T-helper 1 cell treated with Interleukin-12 subunit alpha and Interleukin-12 subunit beta and Interleukin-4 antibody, amounts not matched to agents 30 μg/mL and 1 μg/mL, for 36 hours (primary cell): ENCODE data around the gene STAP1.
A peak's percentile ranks its signal among the peaks of the same experiment; 100 is the strongest.
"Not testable (repeated sequence)": the region's sequence is repeated elsewhere in the genome, so short reads cannot be mapped to it uniquely, and the experiment has no call there.

ENCODE experiments used
- H3K27ac Mint-ChIP-seq: one replicate; pipeline ENCODE4 v1.8.0; 2021; ENCODE audit warnings: mild to moderate bottlenecking, mixed read lengths
- H3K27me3 Mint-ChIP-seq: one replicate; pipeline ENCODE4 v1.8.0; 2021; ENCODE audit warnings: low read depth, mixed read lengths
- H3K36me3 Mint-ChIP-seq: one replicate; pipeline ENCODE4 v1.8.0; 2021; ENCODE audit warnings: low read depth, mixed read lengths
- H3K4me1 Mint-ChIP-seq: one replicate; pipeline ENCODE4 v1.8.0; 2021; ENCODE audit warnings: low read depth, mixed read lengths
- H3K4me3 Mint-ChIP-seq: one replicate; pipeline ENCODE4 v1.8.0; 2021; ENCODE audit warnings: mild to moderate bottlenecking, moderate library complexity, mixed read lengths
- H3K9me3 Mint-ChIP-seq: one replicate; pipeline ENCODE4 v1.8.0; 2021; ENCODE audit warnings: mixed read lengths

Gene STAP1

GRCh38 chr4:67546004-67546356 lies 12.5 kb upstream of the STAP1 start:
- Mint-ChIP-seq H3K4me3 (peak overlapping the region; percentile 99), H3K36me3 (peaks cover 26% of the 10 kb centered on the region), H3K4me1 (peaks cover 34% of the 10 kb centered on the region), H3K27me3 (no peaks in the 10 kb centered on the region), H3K9me3 (no peaks in the 10 kb centered on the region), H3K27ac (peak overlapping the region; percentile 99)

DNA sequence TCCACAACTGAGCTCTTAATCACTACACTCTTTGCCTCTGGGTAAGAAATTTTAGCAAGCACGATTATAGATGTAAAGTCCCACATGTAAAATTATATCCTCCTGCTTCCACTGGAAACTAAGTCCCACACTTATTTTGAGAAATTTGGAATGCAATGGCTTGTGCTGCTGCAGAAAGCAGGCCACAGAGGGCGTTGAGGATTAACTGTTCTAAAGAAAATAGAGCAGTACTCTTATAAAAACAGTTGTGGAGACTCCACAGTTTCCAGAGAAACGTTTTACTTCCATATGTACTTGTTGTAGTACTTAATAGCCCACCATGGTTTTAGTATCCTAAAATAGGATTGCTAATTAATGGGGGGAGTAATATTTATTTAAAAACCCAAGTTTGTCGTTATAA lies 11.6 kb upstream of the STAP1 start:
- peaks cover 31% of the 10 kb centered on the region for H3K4me1 Mint-ChIP-seq

DNA sequence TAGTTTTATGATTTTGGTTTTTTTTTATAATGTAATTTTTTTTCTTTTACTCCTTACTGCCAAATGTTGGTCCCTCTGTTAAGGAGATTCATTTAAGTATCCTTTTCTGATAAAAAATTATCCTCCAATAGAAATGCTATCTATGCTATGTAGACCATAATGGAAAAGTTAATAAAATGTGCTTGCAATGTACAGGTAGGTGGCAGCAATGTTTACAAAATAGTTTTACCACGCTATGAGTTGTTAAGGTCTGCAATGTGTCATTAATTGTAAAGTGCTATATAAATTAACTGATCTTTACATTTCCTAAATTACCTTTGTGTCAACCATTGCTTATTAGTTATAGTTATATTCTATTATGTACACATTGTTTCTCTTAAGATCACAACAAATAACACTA lies 9.4 kb upstream of the STAP1 start:
- Mint-ChIP-seq H3K4me3 (no peak overlapping the region), H3K4me1 (peaks cover 22% of the 10 kb centered on the region), H3K36me3 (peaks cover 4% of the 10 kb centered on the region), H3K9me3 (no peaks in the 10 kb centered on the region), H3K27me3 (no peaks in the 10 kb centered on the region), H3K27ac (no peak overlapping the region)

More for the DNA sequence above, 11.6 kb upstream of the STAP1 start:
- no peaks in the 10 kb centered on the region for H3K27me3 Mint-ChIP-seq
- peaks cover 19% of the 10 kb centered on the region for H3K36me3 Mint-ChIP-seq
- H3K4me3 Mint-ChIP-seq: peak overlapping the region; percentile 40
- no peaks in the 10 kb centered on the region for H3K9me3 Mint-ChIP-seq
- H3K27ac Mint-ChIP-seq: no peak overlapping the region

- Mint-ChIP-seq H3K27me3 (no peaks in the 10 kb centered on the region), H3K4me1 (peaks cover 22% of the 10 kb centered on the region), H3K36me3 (no peaks in the 10 kb centered on the region), H3K9me3 (no peaks in the 10 kb centered on the region), H3K4me3 (no peak overlapping the region), H3K27ac (no peak overlapping the region)
Measured at GRCh38 chr4:67550451-67550850, 8.1 kb upstream of the STAP1 start.

DNA sequence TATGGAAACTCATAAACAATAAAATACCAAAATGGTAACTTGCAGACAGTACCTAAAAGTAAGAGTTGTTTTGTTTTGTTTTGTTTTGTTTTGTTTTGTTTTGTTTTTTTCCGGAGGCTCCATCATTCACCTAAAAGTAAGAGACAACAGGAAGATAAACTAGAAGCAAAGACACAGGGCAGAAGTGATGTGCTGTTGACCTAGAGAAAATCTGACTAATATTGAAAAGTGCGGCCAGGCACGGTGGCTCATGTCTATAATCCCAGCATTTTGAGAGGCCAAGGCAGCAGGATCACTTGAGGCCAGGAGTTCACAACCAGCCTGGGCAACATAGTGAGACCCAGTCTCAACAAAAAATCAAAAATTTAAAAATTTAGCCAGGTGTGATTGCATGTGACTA lies 7.7 kb upstream of the STAP1 start:
- H3K4me1 Mint-ChIP-seq: peaks cover 22% of the 10 kb centered on the region

DNA sequence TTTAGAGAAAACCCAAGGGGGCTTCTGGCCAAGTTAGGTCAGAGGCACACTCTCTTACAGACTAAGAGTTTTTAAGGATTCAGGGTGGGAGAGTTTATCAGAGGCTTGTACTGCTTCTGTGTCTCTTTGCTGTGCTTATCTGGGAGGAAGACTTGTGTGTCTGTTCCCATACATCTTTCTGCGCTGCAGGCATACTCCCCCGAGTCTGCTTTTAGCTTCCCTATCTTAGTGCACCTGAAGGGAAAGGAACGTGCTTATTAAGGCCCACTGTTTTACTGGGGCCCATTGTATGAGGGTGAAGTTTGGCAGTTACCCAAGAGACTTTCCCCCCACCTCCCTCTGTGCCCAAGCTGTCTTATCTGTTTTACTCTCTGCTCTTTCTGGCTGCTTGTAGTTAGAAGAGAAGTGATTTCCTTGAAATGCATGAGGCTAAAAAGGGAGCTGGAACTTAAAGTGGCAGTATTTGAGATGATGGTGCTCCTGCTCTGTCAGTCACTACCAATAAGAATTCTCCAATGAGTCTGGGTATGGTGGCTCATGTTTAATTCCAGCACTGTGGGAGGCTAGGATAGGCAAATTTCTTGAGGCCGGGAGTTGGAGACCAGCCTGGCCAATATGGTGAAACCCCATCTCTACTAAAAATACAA lies 6.3 kb upstream of the STAP1 start:
- not testable (repeated sequence) for H3K9me3 Mint-ChIP-seq, H3K27me3 Mint-ChIP-seq, H3K27ac Mint-ChIP-seq, H3K36me3 Mint-ChIP-seq, H3K4me3 Mint-ChIP-seq
- peaks cover 31% of the 10 kb centered on the region for H3K4me1 Mint-ChIP-seq

More for the DNA sequence above, 7.7 kb upstream of the STAP1 start:
- no peaks in the 10 kb centered on the region for H3K9me3 Mint-ChIP-seq
- H3K27me3 Mint-ChIP-seq: no peaks in the 10 kb centered on the region
- no peak overlapping the region for H3K27ac Mint-ChIP-seq
- no peaks in the 10 kb centered on the region for H3K36me3 Mint-ChIP-seq
- H3K4me3 Mint-ChIP-seq: no peak overlapping the region

DNA sequence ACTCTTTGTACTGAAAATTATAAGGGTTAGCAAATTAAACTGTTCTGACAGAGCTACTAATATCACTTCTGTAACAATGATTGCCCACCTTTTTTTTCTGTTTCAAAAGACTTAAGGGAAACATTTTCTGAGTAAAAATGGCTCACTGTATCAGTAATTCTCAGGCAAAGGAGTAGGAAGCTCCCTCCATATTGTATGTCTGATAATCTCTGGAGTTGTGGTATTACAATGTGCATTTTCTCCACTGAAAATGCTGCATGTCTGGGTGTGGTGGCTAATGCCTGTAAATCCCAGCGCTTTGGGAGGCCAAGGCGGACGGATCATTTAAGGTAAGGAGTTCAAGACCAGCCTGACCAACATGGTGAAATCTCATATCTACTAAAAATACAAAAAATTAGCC lies 4.4 kb upstream of the STAP1 start:
- peaks cover 39% of the 10 kb centered on the region for H3K4me1 Mint-ChIP-seq

DNA sequence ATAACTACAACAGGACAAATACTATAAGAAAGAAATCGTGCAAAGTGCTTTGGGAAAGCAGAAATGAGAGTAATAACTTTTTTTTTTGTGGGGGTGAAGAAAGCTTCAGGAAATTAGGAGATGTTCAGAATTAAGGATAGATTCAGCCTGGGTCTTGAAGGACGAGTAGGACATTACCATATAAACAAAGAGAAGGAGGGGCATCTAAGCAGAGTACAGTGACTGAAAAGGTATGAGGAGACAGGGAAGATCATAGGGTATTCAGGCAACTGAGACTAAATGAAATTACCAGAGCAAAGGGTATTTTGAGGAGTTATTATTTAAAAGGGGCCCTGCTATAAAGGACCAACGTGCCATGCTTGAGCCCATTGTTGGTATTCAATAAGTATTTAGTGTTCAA lies 3.1 kb upstream of the STAP1 start:
- Mint-ChIP-seq H3K9me3 (no peaks in the 10 kb centered on the region), H3K27ac (no peak overlapping the region), H3K27me3 (no peaks in the 10 kb centered on the region), H3K4me1 (peaks cover 45% of the 10 kb centered on the region), H3K36me3 (peaks cover 7% of the 10 kb centered on the region), H3K4me3 (no peak overlapping the region)

More for the DNA sequence above, 4.4 kb upstream of the STAP1 start:
- Mint-ChIP-seq H3K4me3 (no peak overlapping the region), H3K27ac (no peak overlapping the region), H3K27me3 (no peaks in the 10 kb centered on the region), H3K36me3 (peaks cover 5% of the 10 kb centered on the region), H3K9me3 (no peaks in the 10 kb centered on the region)

DNA sequence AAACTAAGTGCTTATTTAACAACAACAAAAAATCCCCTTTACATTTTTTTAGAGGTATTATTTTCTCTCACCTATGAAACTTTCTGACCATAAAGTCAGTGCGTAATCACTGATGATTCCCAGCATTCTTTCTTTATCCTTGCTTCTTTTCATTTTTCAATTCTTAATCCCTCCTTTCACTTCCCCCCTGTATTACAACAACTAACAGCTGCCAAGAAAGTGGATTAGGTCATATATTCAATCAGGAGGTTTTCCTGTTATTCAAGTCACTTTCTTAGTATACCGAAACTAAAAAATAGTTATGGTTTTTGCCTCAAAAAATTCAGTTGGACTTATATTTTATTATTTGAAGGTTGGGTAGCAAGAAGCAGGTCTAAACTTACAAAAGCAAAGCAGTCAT lies 2.1 kb upstream of the STAP1 start:
- H3K9me3 Mint-ChIP-seq: no peaks in the 10 kb centered on the region
- no peak overlapping the region for H3K27ac Mint-ChIP-seq
- no peak overlapping the region for H3K4me3 Mint-ChIP-seq
- H3K4me1 Mint-ChIP-seq: peaks cover 47% of the 10 kb centered on the region
- peaks cover 13% of the 10 kb centered on the region for H3K36me3 Mint-ChIP-seq
- H3K27me3 Mint-ChIP-seq: no peaks in the 10 kb centered on the region

DNA sequence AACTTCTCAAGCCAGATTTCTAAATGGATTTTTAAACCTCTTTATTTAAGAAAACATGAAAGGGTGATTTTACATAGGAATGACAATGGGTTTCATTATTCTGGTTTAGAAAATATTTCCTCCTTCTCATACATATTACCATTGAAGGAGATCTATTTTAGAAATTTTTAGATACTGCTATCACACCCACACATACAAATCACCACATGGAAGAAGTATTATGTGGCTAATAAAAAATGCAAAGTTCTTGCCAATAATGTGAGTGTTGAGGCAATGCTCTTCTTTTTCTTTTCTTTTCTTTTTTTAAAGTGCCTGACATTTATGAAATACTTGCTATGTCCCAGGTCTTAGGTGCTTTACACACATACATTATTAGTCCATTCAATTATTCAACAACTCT lies 6.8 kb downstream of the STAP1 start:
- Mint-ChIP-seq H3K4me3 (no peak overlapping the region), H3K36me3 (peaks cover 29% of the 10 kb centered on the region), H3K4me1 (peaks cover 32% of the 10 kb centered on the region), H3K27ac (no peak overlapping the region), H3K9me3 (no peaks in the 10 kb centered on the region), H3K27me3 (no peaks in the 10 kb centered on the region)

DNA sequence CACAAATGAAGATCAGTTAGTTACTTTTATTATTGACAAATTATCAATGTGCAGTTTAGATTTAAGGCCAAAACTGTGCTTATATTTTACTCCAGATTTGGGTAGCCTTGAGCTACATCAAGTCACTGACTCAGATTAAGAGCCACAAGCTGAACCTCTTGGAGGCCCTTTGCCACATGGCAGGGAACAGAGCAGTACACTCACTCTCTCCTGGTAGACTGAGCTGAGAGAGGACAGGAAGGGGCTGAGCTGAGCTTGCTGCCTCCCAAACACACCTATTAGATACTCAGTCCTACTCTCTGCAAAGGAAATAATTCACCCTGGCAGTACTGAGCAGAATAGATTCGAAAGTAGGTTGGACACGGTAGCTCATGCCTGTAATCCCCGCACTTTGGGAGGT lies 7.8 kb downstream of the STAP1 start:
- Mint-ChIP-seq H3K36me3 (peaks cover 28% of the 10 kb centered on the region), H3K9me3 (no peaks in the 10 kb centered on the region), H3K4me1 (peaks cover 26% of the 10 kb centered on the region), H3K4me3 (no peak overlapping the region), H3K27me3 (no peaks in the 10 kb centered on the region), H3K27ac (no peak overlapping the region)

- no peaks in the 10 kb centered on the region for H3K9me3 Mint-ChIP-seq
- peaks cover 36% of the 10 kb centered on the region for H3K4me1 Mint-ChIP-seq
- H3K36me3 Mint-ChIP-seq: peaks cover 29% of the 10 kb centered on the region
- H3K27me3 Mint-ChIP-seq: no peaks in the 10 kb centered on the region
- H3K27ac Mint-ChIP-seq: no peak overlapping the region
- H3K4me3 Mint-ChIP-seq: no peak overlapping the region
Measured at GRCh38 chr4:67568820-67569219, 10.3 kb downstream of the STAP1 start.

DNA sequence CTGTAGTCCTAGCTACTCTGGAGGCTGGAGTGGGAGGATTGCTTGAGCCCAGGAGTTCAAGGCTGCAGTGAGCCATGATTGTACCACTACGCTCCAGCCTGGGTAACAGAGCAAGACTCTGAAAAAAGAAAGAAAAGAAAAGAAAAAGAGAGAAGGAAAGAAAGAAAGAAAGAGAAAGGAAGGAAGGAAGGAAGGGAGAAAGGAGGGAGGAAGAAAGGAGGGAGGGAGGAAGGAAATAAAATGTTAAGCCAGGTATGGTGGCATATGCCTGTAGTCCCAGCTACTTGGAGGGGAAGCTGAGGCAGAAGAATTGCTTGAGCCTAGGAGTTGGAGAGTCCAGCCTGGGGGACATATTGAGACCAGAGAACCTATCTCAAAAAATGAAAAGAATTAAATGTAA lies 12.0 kb downstream of the STAP1 start:
- no peaks in the 10 kb centered on the region for H3K27me3 Mint-ChIP-seq
- H3K27ac Mint-ChIP-seq: no peak overlapping the region
- no peak overlapping the region for H3K4me3 Mint-ChIP-seq
- peaks cover 41% of the 10 kb centered on the region for H3K4me1 Mint-ChIP-seq
- peaks cover 34% of the 10 kb centered on the region for H3K36me3 Mint-ChIP-seq
- no peaks in the 10 kb centered on the region for H3K9me3 Mint-ChIP-seq

GRCh38 chr4:67571975-67572374 lies 13.4 kb downstream of the STAP1 start:
- Mint-ChIP-seq H3K9me3 (no peaks in the 10 kb centered on the region), H3K27me3 (no peaks in the 10 kb centered on the region), H3K36me3 (peaks cover 38% of the 10 kb centered on the region), H3K4me1 (peaks cover 44% of the 10 kb centered on the region), H3K4me3 (no peak overlapping the region), H3K27ac (no peak overlapping the region)

DNA sequence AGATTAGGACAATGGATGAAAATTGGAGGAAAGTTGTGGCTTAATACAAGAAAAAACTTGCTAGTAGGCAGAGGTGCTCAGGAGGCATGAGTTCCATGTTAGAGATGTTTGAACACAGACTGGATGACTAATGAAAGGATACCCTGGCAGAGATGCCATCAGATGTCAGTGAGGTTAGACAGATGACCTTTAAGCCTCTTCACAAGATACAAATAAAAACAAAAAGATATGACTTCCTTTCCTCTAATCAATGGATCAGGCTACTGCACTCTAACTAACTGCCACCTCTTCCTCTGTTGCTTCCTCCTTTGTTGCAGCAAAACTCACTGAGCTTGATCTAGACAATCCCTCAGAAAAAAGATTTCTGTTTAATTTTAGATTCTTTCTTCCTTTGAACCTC lies 14.7 kb downstream of the STAP1 start:
- peak overlapping the region; percentile 29 for H3K27ac Mint-ChIP-seq
- H3K4me1 Mint-ChIP-seq: peaks cover 40% of the 10 kb centered on the region
- no peaks in the 10 kb centered on the region for H3K9me3 Mint-ChIP-seq
- peaks cover 39% of the 10 kb centered on the region for H3K36me3 Mint-ChIP-seq
- H3K27me3 Mint-ChIP-seq: no peaks in the 10 kb centered on the region
- H3K4me3 Mint-ChIP-seq: no peak overlapping the region
